HEK293 (cell line): ENCODE data around the gene DCK.

Experiments used
- CTCF ChIA-PET: fragments of 350-600 bp; formaldehyde crosslinking; extraction: SDS; loops from one replicate; lab custom pipeline; 2021; ENCODE audit warnings: antibody characterized with exemption; lab: Yijun Ruan, JAX
- POLR2A ChIA-PET: fragments of 300-600 bp; formaldehyde crosslinking; extraction: SDS; loops from one replicate; lab custom pipeline; 2020; ENCODE audit warnings: antibody characterized with exemption, inconsistent platforms; lab: Yijun Ruan, JAX
- H3K27ac ChIP-seq: fragments of 200-500 bp; sonication (Bioruptor generic); 2 replicates; pipeline ENCODE4 v1.5.1; 2014; ENCODE audit warnings: low read depth, low read length, control low read depth, inconsistent platforms; ENCODE audit errors: extremely low read depth
- H3K36me3 ChIP-seq, 2 experiments: fragments of 200-500 bp in 1 of 2; sonication (Bioruptor generic) in 1 of 2; 1 replicate in 1 of 2; 2 replicates in 1 of 2; pipeline ENCODE4 v1.5.1; 2014 to 2017; ENCODE audit warnings: inconsistent platforms in 2 of 2, low read length in 2 of 2; ENCODE audit not compliant: control insufficient read depth in 2 of 2, insufficient read depth in 1 of 2
- H3K4me1 ChIP-seq: fragments of 200-500 bp; sonication (Bioruptor generic); 2 replicates; pipeline ENCODE4 v1.5.1; 2014; ENCODE audit warnings: mild to moderate bottlenecking, low read length, inconsistent platforms; ENCODE audit not compliant: control insufficient read depth, insufficient read depth
- H3K4me3 ChIP-seq: 2 replicates; pipeline ENCODE4 v1.5.1; 2011; ENCODE audit warnings: low read depth, mild to moderate bottlenecking, control low read depth, low read length, moderate library complexity
- H3K9me3 ChIP-seq: fragments of 200-500 bp; sonication (Bioruptor generic); 2 replicates; pipeline ENCODE4 v1.5.1; 2014; ENCODE audit warnings: low read depth, low read length, inconsistent platforms; ENCODE audit not compliant: control insufficient read depth, insufficient read depth
- GFI1B ChIP-seq: fragments of 450-650 bp; formaldehyde crosslinking; IDR thresholded peaks from 2 replicates; pipeline ENCODE4 v1.5.1; 2016; ENCODE audit warnings: missing biosample characterization, missing genetic modification characterization
- PRDM1 ChIP-seq: fragments of 450-650 bp; formaldehyde crosslinking; IDR thresholded peaks from 2 replicates; pipeline ENCODE4; 2016; ENCODE audit warnings: missing biosample characterization, missing genetic modification characterization
- SETDB1 ChIP-seq: IDR thresholded peaks from one replicate; pipeline ENCODE4 v1.6.1; 2017; ENCODE audit warnings: mild to moderate bottlenecking, low read length, moderate library complexity, mixed read lengths; ENCODE audit not compliant: insufficient read length
- ZBTB48 ChIP-seq: fragments of 450-650 bp; formaldehyde crosslinking; IDR thresholded peaks from 2 replicates; pipeline ENCODE4 v1.5.1; 2016; ENCODE audit warnings: missing biosample characterization, missing genetic modification characterization
- ZFHX2 ChIP-seq: fragments of 450-650 bp; formaldehyde crosslinking; conservative IDR thresholded peaks from 2 replicates; pipeline ENCODE4 v1.5.1; 2016; ENCODE audit warnings: missing biosample characterization, missing genetic modification characterization
- ZFP69B ChIP-seq: fragments of 450-650 bp; formaldehyde crosslinking; IDR thresholded peaks from 2 replicates; pipeline ENCODE4 v1.5.1; 2016; ENCODE audit warnings: missing biosample characterization, missing genetic modification characterization
- ZNF155 ChIP-seq: fragments of 450-650 bp; formaldehyde crosslinking; IDR thresholded peaks from 2 replicates; pipeline ENCODE4 v1.5.1; 2016; ENCODE audit warnings: missing biosample characterization, missing genetic modification characterization
- ZNF221 ChIP-seq: fragments of 450-650 bp; formaldehyde crosslinking; IDR thresholded peaks from 2 replicates; pipeline ENCODE4 v1.5.1; 2017; ENCODE audit warnings: missing biosample characterization, missing genetic modification characterization, borderline replicate concordance
- ZNF335 ChIP-seq: fragments of 450-650 bp; formaldehyde crosslinking; conservative IDR thresholded peaks from 2 replicates; pipeline ENCODE4 v1.5.1; 2016; ENCODE audit warnings: missing biosample characterization, missing genetic modification characterization
- ZNF433 ChIP-seq: fragments of 450-650 bp; formaldehyde crosslinking; IDR thresholded peaks from 2 replicates; pipeline ENCODE4 v1.5.1; 2016; ENCODE audit warnings: missing biosample characterization, missing genetic modification characterization, low read depth
- ZNF610 ChIP-seq: fragments of 450-650 bp; formaldehyde crosslinking; IDR thresholded peaks from 2 replicates; pipeline ENCODE4 v1.5.1; 2016; ENCODE audit warnings: missing biosample characterization, missing genetic modification characterization, borderline replicate concordance
- ZNF837 ChIP-seq: fragments of 450-650 bp; formaldehyde crosslinking; IDR thresholded peaks from 2 replicates; pipeline ENCODE4 v1.5.1; 2016; ENCODE audit warnings: missing biosample characterization, missing genetic modification characterization
- TF ChIP-seq, protein P1 (sequence below): fragments of 450-650 bp; formaldehyde crosslinking; IDR thresholded peaks from 2 replicates; pipeline ENCODE4 v1.5.1; 2017; ENCODE audit warnings: missing biosample characterization, missing genetic modification characterization
- TF ChIP-seq, protein P2 (sequence below): fragments of 450-650 bp; formaldehyde crosslinking; IDR thresholded peaks from 2 replicates; pipeline ENCODE4 v1.5.1; 2016; ENCODE audit warnings: missing biosample characterization, missing genetic modification characterization, borderline replicate concordance
- TF ChIP-seq, protein P3 (sequence below): fragments of 450-650 bp; formaldehyde crosslinking; IDR thresholded peaks from 2 replicates; pipeline ENCODE4 v1.5.0; 2017; ENCODE audit warnings: missing biosample characterization, missing genetic modification characterization, borderline replicate concordance

The DCK gene

DNA sequence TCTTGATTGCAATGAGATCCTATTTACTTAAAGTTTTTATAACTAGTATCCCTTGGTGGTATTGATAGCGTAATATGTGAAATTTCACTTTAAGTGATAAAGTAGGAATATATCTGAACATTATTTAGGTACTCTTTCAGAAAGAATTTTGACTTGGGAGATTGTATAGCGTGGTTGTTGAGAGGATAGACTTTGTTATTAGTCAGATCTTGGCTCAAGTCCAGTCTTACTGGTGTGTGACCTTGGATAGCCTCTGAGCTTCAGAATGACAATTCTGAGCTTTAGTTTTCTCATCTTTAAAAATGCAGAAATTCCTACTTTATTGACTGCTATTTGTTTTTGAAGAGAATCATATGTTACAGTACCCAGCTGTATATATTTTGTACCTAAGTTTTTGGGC is 32.6 kb downstream of the DCK start:
- ChIA-PET CTCF (interaction anchor here (1.0 kb wide), 1 partner anchor 87 kb away, joined by 3 read pairs; no protein-coding TSS in a partner anchor), POLR2A (interaction anchor here (1.4 kb wide), 1 partner anchor 32 kb away, joined by 4 read pairs; the partner anchor contains the start of gene DCK)
- H3K4me3 ChIP-seq, result no peak overlapping the region
- 0 out of 2 replicates have a peak, but pooled peaks cover 3% of the 10 kb centered on the region for H3K4me1 ChIP-seq
- no peak overlapping the region for H3K27ac ChIP-seq
- H3K36me3 ChIP-seq, result peaks cover 2 to 27% of the 10 kb centered on the region in 2 experiments; a peak in 2 of 3 replicates
- TF ChIP-seq, protein P1, sequence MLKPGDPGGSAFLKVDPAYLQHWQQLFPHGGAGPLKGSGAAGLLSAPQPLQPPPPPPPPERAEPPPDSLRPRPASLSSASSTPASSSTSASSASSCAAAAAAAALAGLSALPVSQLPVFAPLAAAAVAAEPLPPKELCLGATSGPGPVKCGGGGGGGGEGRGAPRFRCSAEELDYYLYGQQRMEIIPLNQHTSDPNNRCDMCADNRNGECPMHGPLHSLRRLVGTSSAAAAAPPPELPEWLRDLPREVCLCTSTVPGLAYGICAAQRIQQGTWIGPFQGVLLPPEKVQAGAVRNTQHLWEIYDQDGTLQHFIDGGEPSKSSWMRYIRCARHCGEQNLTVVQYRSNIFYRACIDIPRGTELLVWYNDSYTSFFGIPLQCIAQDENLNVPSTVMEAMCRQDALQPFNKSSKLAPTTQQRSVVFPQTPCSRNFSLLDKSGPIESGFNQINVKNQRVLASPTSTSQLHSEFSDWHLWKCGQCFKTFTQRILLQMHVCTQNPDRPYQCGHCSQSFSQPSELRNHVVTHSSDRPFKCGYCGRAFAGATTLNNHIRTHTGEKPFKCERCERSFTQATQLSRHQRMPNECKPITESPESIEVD, result peak; percentile 53
- no peak for TF ChIP-seq ZNF837 (tag by site-specific recombination)
- no peaks in the 10 kb centered on the region for H3K9me3 ChIP-seq

DNA sequence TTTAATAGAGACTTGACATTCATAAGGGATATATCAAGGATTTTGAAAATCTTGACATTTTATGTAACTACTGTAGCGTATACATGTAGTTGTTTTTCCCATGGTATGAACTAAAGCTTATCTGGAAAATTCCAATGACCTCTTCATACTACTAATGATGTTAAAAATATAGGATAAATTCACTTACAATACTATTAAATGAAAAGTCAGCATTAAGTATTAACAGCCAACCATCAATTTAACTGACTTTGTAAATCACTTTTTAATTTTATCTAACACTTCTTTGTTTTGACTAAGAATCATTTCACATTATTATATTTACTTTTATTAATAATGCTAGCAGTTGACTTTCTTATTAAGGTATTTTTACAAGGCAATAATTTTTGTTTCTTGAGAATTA is 34.2 kb downstream of the DCK start:
- H3K9me3 ChIP-seq, result no peaks in the 10 kb centered on the region
- no peak overlapping the region for H3K4me3 ChIP-seq
- peaks cover 4 to 38% of the 10 kb centered on the region in 2 experiments; a peak in 2 of 3 replicates for H3K36me3 ChIP-seq
- H3K27ac ChIP-seq, result no peak overlapping the region
- POLR2A ChIA-PET, result no interaction called here
- 0 out of 2 replicates have a peak, but pooled peaks cover 3% of the 10 kb centered on the region for H3K4me1 ChIP-seq
- TF ChIP-seq SETDB1 (no peak), ZFHX2 (tag by site-specific recombination) (no peak), ZNF433 (tag by site-specific recombination) (no peak), ZNF335 (no peak), ZNF610 (tag by site-specific recombination) (no peak), ZBTB48 (tag by site-specific recombination) (no peak), ZNF221 (tag by site-specific recombination) (no peak), ZNF155 (tag by site-specific recombination) (no peak), GFI1B (tag by site-specific recombination) (no peak), PRDM1 (tag by site-specific recombination) (no peak), ZFP69B (tag by site-specific recombination) (no peak)
- TF ChIP-seq, protein P2, sequence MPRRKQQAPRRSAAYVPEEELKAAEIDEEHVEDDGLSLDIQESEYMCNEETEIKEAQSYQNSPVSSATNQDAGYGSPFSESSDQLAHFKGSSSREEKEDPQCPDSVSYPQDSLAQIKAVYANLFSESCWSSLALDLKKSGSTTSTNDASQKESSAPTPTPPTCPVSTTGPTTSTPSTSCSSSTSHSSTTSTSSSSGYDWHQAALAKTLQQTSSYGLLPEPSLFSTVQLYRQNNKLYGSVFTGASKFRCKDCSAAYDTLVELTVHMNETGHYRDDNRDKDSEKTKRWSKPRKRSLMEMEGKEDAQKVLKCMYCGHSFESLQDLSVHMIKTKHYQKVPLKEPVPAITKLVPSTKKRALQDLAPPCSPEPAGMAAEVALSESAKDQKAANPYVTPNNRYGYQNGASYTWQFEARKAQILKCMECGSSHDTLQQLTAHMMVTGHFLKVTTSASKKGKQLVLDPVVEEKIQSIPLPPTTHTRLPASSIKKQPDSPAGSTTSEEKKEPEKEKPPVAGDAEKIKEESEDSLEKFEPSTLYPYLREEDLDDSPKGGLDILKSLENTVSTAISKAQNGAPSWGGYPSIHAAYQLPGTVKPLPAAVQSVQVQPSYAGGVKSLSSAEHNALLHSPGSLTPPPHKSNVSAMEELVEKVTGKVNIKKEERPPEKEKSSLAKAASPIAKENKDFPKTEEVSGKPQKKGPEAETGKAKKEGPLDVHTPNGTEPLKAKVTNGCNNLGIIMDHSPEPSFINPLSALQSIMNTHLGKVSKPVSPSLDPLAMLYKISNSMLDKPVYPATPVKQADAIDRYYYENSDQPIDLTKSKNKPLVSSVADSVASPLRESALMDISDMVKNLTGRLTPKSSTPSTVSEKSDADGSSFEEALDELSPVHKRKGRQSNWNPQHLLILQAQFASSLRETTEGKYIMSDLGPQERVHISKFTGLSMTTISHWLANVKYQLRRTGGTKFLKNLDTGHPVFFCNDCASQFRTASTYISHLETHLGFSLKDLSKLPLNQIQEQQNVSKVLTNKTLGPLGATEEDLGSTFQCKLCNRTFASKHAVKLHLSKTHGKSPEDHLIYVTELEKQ (tag by site-specific recombination), result no peak
- TF ChIP-seq, protein P3, sequence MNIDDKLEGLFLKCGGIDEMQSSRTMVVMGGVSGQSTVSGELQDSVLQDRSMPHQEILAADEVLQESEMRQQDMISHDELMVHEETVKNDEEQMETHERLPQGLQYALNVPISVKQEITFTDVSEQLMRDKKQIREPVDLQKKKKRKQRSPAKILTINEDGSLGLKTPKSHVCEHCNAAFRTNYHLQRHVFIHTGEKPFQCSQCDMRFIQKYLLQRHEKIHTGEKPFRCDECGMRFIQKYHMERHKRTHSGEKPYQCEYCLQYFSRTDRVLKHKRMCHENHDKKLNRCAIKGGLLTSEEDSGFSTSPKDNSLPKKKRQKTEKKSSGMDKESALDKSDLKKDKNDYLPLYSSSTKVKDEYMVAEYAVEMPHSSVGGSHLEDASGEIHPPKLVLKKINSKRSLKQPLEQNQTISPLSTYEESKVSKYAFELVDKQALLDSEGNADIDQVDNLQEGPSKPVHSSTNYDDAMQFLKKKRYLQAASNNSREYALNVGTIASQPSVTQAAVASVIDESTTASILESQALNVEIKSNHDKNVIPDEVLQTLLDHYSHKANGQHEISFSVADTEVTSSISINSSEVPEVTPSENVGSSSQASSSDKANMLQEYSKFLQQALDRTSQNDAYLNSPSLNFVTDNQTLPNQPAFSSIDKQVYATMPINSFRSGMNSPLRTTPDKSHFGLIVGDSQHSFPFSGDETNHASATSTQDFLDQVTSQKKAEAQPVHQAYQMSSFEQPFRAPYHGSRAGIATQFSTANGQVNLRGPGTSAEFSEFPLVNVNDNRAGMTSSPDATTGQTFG, result no peak
- TF ChIP-seq, all 188 proteins: peak for 0
- CTCF ChIA-PET, result interaction anchor here (0.6 kb wide), 1 partner anchor 9 kb away, joined by 5 read pairs; no protein-coding TSS in a partner anchor
